Endothelial cell of umbilical vein (primary cell): ENCODE data around the gene USP7. TPM values are rescaled to one million over a fixed set of nuclear protein-coding genes. Genes with fewer than 3 reads are reported as not detected.

Source experiments
- BruUV-seq: library from RNA; stranded (reverse); fragments of 400-500 nt; replicated peaks from 2 replicates; lab custom pipeline; 2021; lab: Mats Ljungman, UMichigan
- CTCF ChIA-PET: fragments of 300-600, 350-600 bp; sonication (Branson Sonifier 250); formaldehyde crosslinking; loops from one replicate; lab custom pipeline; 2021; ENCODE audit warnings: antibody characterized with exemption, inconsistent platforms; lab: Charles Lee
- POLR2A ChIA-PET: fragments of 300-600, 350-600 bp; sonication (Branson Sonifier 250); formaldehyde crosslinking; loops from one replicate; lab custom pipeline; 2021; ENCODE audit warnings: antibody characterized with exemption, inconsistent platforms; lab: Charles Lee
- DNase-seq: peaks from one replicate; pipeline ENCODE4 v3.0.0-alpha.2; 2011; ENCODE audit warnings: low read depth, low spot score
- FAIRE-seq: peaks from 2 replicates; lab custom pipeline; 2011; peaks lifted over from hg19 to GRCh38; lab: Jason Lieb, UNC
- H2AFZ ChIP-seq: 2 replicates; pipeline ENCODE4 v1.6.0; 2012; ENCODE audit warnings: low read depth, low read length, control low read depth, inconsistent platforms
- H3K27ac ChIP-seq: 2 replicates; pipeline ENCODE4 v1.5.1; 2011; ENCODE audit warnings: low read depth, mild to moderate bottlenecking, control low read depth, low read length, moderate library complexity; ENCODE audit not compliant: insufficient read depth
- H3K27me3 ChIP-seq, 2 experiments: 2 replicates each; pipeline versions ENCODE4 v1.6.0 to v1.6.1; 2011; ENCODE audit warnings: low read length in 2 of 2, mixed read lengths in 1 of 2; ENCODE audit not compliant: control insufficient read depth in 2 of 2, insufficient read depth in 2 of 2
- H3K36me3 ChIP-seq, 2 experiments: 2 replicates in 1 of 2; 3 replicates in 1 of 2; pipeline ENCODE4 v1.5.1; 2011; ENCODE audit warnings: low read length in 2 of 2, mild to moderate bottlenecking in 1 of 2, moderate library complexity in 1 of 2; ENCODE audit not compliant: control insufficient read depth in 2 of 2, insufficient read depth in 2 of 2; ENCODE audit errors: extremely low read depth in 1 of 2
- H3K4me1 ChIP-seq: 3 replicates; pipeline ENCODE4 v1.5.1; 2011; ENCODE audit warnings: mild to moderate bottlenecking, low read length; ENCODE audit not compliant: control insufficient read depth, insufficient read depth; ENCODE audit errors: extremely low read depth
- H3K4me2 ChIP-seq: 2 replicates; pipeline ENCODE4 v1.6.1; 2011; ENCODE audit warnings: low read length, control low read depth, mixed read lengths; ENCODE audit not compliant: insufficient read depth
- H3K4me3 ChIP-seq, 3 experiments: fragments of 200-600 bp in 1 of 3; sonication (generic), shearing (Covaris generic) in 1 of 3; replicated peaks in 1 of 3; 2 replicates each; pipeline ENCODE4 v1.5.1; 2011 to 2016; ENCODE audit warnings: control low read depth in 3 of 3, low read length in 3 of 3, mild to moderate bottlenecking in 2 of 3, inconsistent platforms in 1 of 3, low read depth in 1 of 3, moderate library complexity in 1 of 3; ENCODE audit not compliant: insufficient read depth in 1 of 3
- H3K79me2 ChIP-seq: 2 replicates; pipeline ENCODE4 v1.6.0; 2012; ENCODE audit warnings: low read length, inconsistent platforms; ENCODE audit not compliant: control insufficient read depth, insufficient read depth
- H3K9ac ChIP-seq: replicated peaks from 2 replicates; pipeline ENCODE3; 2011; ENCODE audit warnings: low read length, control low read depth; ENCODE audit not compliant: insufficient read depth; ENCODE audit errors: extremely low read depth
- H3K9me1 ChIP-seq: replicated peaks from 3 replicates; pipeline ENCODE4 v1.6.0; 2011; ENCODE audit warnings: mild to moderate bottlenecking, low read length; ENCODE audit not compliant: control insufficient read depth, insufficient read depth; ENCODE audit errors: extremely low read depth
- H3K9me3 ChIP-seq: replicated peaks from 2 replicates; pipeline ENCODE4 v1.5.1; 2012; ENCODE audit warnings: low read length, inconsistent platforms; ENCODE audit not compliant: control insufficient read depth, insufficient read depth
- H4K20me1 ChIP-seq: replicated peaks from 2 replicates; pipeline ENCODE3; 2011; ENCODE audit warnings: mild to moderate bottlenecking, low read length; ENCODE audit not compliant: control insufficient read depth, insufficient read depth; ENCODE audit errors: extremely low read depth
- MYC ChIP-seq: IDR thresholded peaks from one replicate; pipeline ENCODE4 v1.6.1; 2011; ENCODE audit warnings: mild to moderate bottlenecking, low read depth, low read length
- POLR2AphosphoS5 ChIP-seq: IDR thresholded peaks from 2 replicates; pipeline ENCODE4 v1.6.1; 2012; ENCODE audit warnings: low read depth, mild to moderate bottlenecking, control low read depth, low read length, moderate library complexity; ENCODE audit not compliant: insufficient read depth
- dilution Hi-C: fragments of 300-500 bp; cut with MboI; formaldehyde crosslinking; loops from one replicate; pipeline ENCODE4 v1.15.0; 2019; ENCODE audit warnings: low sequenced_read_pairs; ENCODE audit not compliant: extremely low pct_ligation_motif_present
- intact Hi-C: fragments of 100-400 bp; cut with micrococcal nuclease; formaldehyde crosslinking; loops from one replicate; pipeline ENCODE4 v1.10.0; 2022
- polyA plus RNA-seq, 4 experiments: library from polyadenylated mRNA; depleted of rRNA in 3 of 4; stranded (reverse) in 3 of 4; unstranded in 1 of 4; fragments of >200 nt; gene quantifications; 2 replicates each; pipeline versions ENCODE4 v1.2.1 to v1.2.3, GENCODE V29; 2011 to 2012; ENCODE audit warnings: missing spikeins in 1 of 4
- total RNA-seq: library from RNA; stranded (reverse); gene quantifications from 2 replicates; pipeline ENCODE4 v1.2.3, GENCODE V29; 2021

USP7 gene
- total and polyA plus RNA-seq, 2 donors (not counting 3 experiments of a cell fraction or from before 2014, with no cell fraction given), result 17.7 to 130 TPM

DNA sequence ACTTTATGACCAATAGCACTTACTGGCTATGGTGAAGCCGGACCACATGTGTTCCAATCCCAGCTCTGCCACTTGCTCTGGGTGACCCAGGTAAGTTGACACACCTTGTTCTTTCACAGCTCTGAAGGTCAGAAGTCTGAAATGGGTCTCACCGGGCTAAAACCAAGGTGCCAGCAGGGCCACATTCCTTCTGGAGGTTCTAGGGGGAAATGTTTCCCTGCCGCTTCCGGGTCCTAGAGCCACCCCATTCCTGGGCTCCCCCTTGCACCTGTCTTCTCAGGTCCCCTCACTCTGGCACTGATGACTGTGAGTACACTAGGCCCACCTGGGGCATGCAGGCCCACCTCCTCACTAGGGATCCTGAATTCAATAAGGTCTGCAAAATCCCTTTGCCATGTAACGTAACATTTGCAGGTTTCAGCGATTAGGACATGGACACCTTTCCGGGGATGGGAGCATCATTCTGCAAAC lies 11.4 kb downstream of the USP7 start:
- FAIRE-seq (no peak), DNase-seq (no peak)
- Histone ChIP-seq H3K79me2 (peaks cover 95% of the 10 kb centered on the region), H3K9me3 (no peaks in the 10 kb centered on the region), H4K20me1 (peaks cover 26% of the 10 kb centered on the region), H2AFZ (no peak overlapping the region), H3K27me3 (no peaks in the 10 kb centered on the region), H3K4me3 (no peak overlapping the region), H3K4me2 (no peak overlapping the region), H3K4me1 (no peaks in the 10 kb centered on the region), H3K9me1 (no peaks in the 10 kb centered on the region), H3K36me3 (no peaks in the 10 kb centered on the region), H3K27ac (no peak overlapping the region), H3K9ac (no peak overlapping the region)
- ChIA-PET CTCF (no interaction called here), POLR2A (no interaction called here)
- TF ChIP-seq MYC, result no peak
- TF ChIP-seq POLR2AphosphoS5, result no peak
- dilution Hi-C loops (no loop called here), intact Hi-C loops (no loop called here)
- no TSS peak for BruUV-seq

- no peak for TF ChIP-seq MYC
- H3K79me2 ChIP-seq, result peaks cover 95% of the 10 kb centered on the region
- BruUV-seq, result no TSS peak
- H4K20me1 ChIP-seq, result peaks cover 20% of the 10 kb centered on the region
- H3K27me3 ChIP-seq, result no peaks in the 10 kb centered on the region
- H3K4me1 ChIP-seq, result no peaks in the 10 kb centered on the region
- H3K36me3 ChIP-seq, result no peaks in the 10 kb centered on the region
- intact Hi-C loops, result no loop called here
- no peak overlapping the region for H3K4me2 ChIP-seq
- H3K9ac ChIP-seq, result no peak overlapping the region
- ChIA-PET POLR2A (no interaction called here), CTCF (interaction anchor here (3.7 kb wide), 1 partner anchor 57 kb away, joined by 19 read pairs; no protein-coding TSS in a partner anchor)
- FAIRE-seq (no peak), DNase-seq (no peak)
- H3K9me3 ChIP-seq, result no peaks in the 10 kb centered on the region
- H3K4me3 ChIP-seq, result no peak overlapping the region
- H3K27ac ChIP-seq, result no peak overlapping the region
- H2AFZ ChIP-seq, result no peak overlapping the region
- no peaks in the 10 kb centered on the region for H3K9me1 ChIP-seq
- dilution Hi-C loops, result no loop called here
These were observed 12.0 kb downstream of the USP7 start for GRCh38 chr16:8951447-8952280.
